IPS DF 6.9 (cell line): ENCODE results near the gene YIPF3.
"Not testable (repeated sequence)": the region's sequence is repeated elsewhere in the genome, so short reads cannot be mapped to it uniquely, and the experiment has no call there.

ENCODE experiments used
- DNase-seq: peaks from one replicate; pipeline ENCODE4 v3.0.0-alpha.2; 2013; ENCODE audit warnings: low read depth, low spot score
- H3K27ac ChIP-seq: one replicate; pipeline ENCODE4 v1.5.1; 2013; ENCODE audit warnings: low read length, control low read depth
- H3K27me3 ChIP-seq: 2 replicates; pipeline ENCODE4 v1.6.1; 2013; ENCODE audit warnings: mild to moderate bottlenecking, low read length; ENCODE audit not compliant: control insufficient read depth, insufficient read depth
- H3K36me3 ChIP-seq: 2 replicates; pipeline ENCODE4 v1.6.1; 2013; ENCODE audit warnings: low read length; ENCODE audit not compliant: control insufficient read depth, insufficient read depth
- H3K4me1 ChIP-seq: 2 replicates; pipeline ENCODE4 v1.6.1; 2013; ENCODE audit warnings: low read length; ENCODE audit not compliant: control insufficient read depth, insufficient read depth
- H3K4me3 ChIP-seq: 2 replicates; pipeline ENCODE4 v1.5.1; 2013; ENCODE audit warnings: mild to moderate bottlenecking, low read length
- H3K9me3 ChIP-seq: 2 replicates; pipeline ENCODE4 v1.6.1; 2013; ENCODE audit warnings: low read length, inconsistent platforms; ENCODE audit not compliant: control insufficient read depth, insufficient read depth
- WGBS: extraction: QIAGEN DNeasy Blood & Tissue Kit; methylation state at CpG from one replicate; pipeline ENCODE4 v1.1.7; 2013; ENCODE audit warnings: mixed read lengths, missing lambda C conversion rate; ENCODE audit not compliant: insufficient read length, insufficient coverage; 5-methylcytosine and 5-hydroxymethylcytosine counted together

The YIPF3 gene

DNA sequence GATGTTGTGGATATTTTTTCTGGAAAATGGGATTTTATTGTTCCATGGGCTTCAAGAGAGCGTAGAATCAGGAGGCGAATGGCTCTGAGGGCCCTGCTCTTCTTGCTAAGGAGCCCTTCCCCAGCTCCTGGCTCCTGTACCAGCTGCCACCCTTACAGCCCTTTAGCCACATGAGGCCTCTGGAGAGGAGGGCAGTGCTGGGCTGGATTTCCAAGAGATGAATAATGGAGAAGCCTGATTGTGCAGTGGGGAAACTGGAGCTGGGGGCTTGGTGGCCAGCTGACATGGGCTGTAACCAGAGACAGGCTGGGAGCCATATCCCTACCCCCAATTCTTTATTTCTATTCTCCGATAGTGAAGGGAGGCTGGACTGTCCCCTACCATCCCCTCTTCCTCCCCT is 15.8 kb downstream of the YIPF3 start:
- DNase-seq: no peak
- Histone ChIP-seq H3K9me3 (no peaks in the 10 kb centered on the region), H3K4me1 (peaks cover 5% of the 10 kb centered on the region), H3K27me3 (no peaks in the 10 kb centered on the region), H3K4me3 (no peak overlapping the region), H3K36me3 (peaks cover 43% of the 10 kb centered on the region), H3K27ac (no peak overlapping the region)
- WGBS: no CpG with 5 or more reads among the region's 3 CpGs

DNA sequence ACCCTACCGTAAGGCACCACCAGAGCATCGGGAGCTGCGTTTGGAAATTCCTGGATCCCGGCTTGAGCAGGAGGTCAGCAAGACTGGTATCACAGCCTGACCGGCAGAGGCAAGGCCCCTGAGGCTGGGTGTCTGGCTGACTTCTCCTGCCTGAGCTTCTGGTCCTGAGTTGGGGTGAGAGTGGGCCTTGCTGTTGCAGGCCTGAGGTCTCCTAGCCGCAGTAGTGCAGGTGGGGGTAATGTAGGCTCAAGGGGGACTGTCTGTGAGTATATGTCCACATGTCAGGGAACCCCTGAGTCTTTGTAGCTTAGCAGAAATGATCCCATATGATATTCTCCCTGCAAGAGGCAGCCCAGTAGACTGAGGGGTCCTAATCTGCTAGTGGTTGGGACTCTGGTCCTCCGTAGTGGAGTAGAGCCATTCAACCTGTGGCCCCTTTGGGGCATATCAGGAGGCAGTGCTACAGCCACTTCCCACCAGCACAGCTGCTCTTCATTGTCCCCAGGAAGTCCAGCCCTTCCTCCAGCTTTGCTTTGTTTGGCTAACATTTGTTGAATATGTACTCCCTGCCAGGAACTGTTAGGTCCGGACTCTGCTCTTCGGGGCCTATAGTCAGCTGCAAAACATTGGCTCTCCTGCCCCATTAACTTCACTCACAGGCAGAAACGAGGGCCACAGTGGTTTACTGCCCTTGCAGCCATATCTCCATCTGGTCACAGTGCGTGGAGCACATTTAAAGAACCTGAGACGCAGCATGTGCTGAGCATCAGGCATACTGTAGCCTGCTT is 17.5 kb downstream of the YIPF3 start:
- H3K9me3 ChIP-seq: no peaks in the 10 kb centered on the region
- H3K4me3 ChIP-seq: no peak overlapping the region
- no peaks in the 10 kb centered on the region for H3K27me3 ChIP-seq
- H3K27ac ChIP-seq: no peak overlapping the region
- no peak for DNase-seq
- H3K36me3 ChIP-seq: peaks cover 31% of the 10 kb centered on the region
- peaks cover 10% of the 10 kb centered on the region for H3K4me1 ChIP-seq
- no CpG with 5 or more reads among the region's 12 CpGs for WGBS

DNA sequence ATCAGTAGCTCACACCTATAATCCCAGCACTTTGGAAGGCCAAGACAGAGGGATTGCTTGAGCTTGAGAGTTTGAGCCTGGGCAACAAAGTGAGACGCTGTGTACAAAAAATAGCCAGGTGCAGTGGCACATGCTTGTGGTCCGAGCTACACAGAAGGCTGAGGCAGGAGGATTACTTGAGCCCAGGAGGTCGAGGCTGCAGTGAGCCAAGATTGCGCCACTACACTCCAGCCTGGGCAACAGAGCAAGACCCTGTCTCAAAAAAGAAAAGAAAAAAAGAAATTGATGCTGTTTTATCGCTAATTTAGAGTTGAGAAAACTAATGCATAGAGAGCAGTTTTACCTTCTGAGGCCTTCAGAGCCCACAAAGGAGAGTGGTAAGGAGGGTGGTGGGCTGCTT is 18.4 kb downstream of the YIPF3 start:
- H3K9me3 ChIP-seq, H3K4me1 ChIP-seq, H3K4me3 ChIP-seq, DNase-seq, H3K27ac ChIP-seq, H3K27me3 ChIP-seq: not testable (repeated sequence)
- H3K36me3 ChIP-seq: peaks cover 26% of the 10 kb centered on the region
- WGBS: no CpG with 5 or more reads among the region's 5 CpGs

DNA sequence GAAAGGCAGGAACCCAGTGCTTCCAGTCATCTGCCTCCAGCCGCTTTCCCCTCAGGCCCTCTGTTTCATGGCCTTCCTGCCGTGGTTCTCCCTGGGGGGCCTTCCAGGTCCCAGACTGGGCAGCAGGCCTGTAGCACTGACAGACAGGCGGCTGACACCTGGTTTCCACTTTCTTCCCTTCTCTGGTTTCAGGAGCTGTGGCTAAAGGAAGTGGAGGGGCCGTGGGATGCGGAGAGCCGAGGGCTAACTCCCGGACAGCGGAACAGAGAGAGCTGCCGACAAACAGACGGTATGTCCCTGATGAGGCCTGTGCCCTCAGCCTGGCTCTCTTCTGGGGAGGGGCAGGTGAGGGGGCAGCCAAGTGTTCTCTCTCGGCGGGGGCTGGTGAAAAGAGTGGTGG is 19.0 kb downstream of the YIPF3 start:
- DNase-seq: no peak
- Histone ChIP-seq H3K4me3 (no peak overlapping the region), H3K27me3 (no peaks in the 10 kb centered on the region), H3K9me3 (no peaks in the 10 kb centered on the region), H3K4me1 (peaks cover 10% of the 10 kb centered on the region), H3K27ac (no peak overlapping the region), H3K36me3 (peaks cover 20% of the 10 kb centered on the region)
- no CpG with 5 or more reads among the region's 12 CpGs for WGBS

DNA sequence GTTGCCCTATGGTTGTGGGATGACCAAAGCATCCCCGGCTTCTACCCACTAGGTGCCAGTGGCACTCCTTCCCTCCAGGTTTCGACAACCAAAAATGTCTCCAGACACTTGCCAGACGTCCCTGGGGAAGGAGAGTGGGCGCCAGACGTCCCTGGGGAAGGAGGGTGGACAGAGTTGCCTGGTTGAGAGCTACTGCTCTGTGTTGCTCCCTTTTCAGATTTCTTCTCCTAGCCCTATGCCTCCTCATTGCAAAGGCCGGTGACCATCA is 19.7 kb downstream of the YIPF3 start:
- H3K4me3 ChIP-seq: no peak overlapping the region
- no peaks in the 10 kb centered on the region for H3K27me3 ChIP-seq
- H3K4me1 ChIP-seq: peaks cover 10% of the 10 kb centered on the region
- H3K9me3 ChIP-seq: no peaks in the 10 kb centered on the region
- whole genome bisulfite sequencing: no CpG with 5 or more reads among the region's 6 CpGs
- DNase-seq: no peak
- H3K36me3 ChIP-seq: peaks cover 15% of the 10 kb centered on the region
- H3K27ac ChIP-seq: no peak overlapping the region

DNA sequence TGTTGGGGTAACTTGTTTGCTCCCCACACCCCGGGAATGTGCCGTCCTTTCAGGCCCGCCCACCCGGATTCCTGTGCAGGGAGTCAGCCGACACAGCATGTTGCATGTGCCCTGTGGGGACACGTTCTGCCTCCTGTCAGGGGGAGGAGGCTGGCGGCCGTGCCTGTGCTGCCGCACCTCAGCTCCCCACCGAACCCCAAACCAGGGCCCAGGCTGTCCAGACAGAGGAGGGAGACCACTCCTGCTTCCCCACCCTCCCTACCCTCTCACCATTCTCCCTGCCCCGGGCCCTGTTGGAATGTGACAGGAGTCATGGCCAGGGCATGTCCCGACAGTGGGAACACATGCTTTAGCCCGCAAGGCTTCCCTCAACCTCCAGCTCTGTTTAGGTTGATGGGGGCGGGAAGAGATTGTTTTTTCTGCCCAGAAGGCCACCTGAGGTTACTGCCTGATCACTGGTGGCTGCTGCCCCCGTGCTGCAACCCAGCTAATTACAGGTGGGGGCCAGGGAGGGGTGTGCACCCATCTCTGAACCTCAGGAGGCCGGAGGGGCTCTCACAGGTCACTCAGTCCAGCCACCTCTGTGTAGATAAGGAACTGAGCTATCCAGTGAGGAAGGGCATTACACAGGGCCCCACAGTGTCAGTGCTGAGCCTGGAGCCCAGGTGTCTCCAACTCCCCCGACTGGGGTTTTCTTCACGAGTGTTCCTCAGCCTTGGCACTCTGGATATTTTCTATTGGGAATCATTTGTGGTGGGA is 20.2 kb downstream of the YIPF3 start:
- Histone ChIP-seq H3K4me3 (no peak overlapping the region), H3K27me3 (no peaks in the 10 kb centered on the region), H3K4me1 (peaks cover 10% of the 10 kb centered on the region), H3K36me3 (peaks cover 15% of the 10 kb centered on the region), H3K9me3 (no peaks in the 10 kb centered on the region), H3K27ac (no peak overlapping the region)
- WGBS: no CpG with 5 or more reads among the region's 18 CpGs
- no peak for DNase-seq

DNA sequence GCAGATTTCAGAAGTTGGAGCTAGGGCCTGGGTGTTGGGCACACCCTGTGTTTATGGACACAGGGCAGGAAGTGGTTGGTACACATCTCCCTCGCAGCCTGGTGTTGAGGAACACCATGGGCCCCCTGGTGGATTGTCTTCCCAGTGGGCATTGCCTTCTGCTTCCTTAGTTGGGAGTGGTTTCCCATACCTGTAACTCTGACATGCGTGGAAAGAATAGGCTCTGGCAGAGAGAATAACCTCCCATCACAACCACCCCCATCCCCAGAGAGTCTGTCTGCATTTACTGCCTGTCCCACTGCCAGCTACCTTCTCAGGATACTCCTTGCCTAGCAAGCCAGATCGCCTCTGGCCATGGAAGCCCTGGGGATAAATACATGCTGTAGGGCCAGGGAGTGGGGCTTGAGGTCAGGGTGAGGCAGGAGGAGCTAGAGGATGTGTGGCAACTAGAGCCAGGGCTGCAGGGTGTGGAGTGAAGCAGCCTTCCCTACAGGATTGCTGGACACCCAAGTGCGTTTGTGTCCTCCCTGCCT is 21.3 kb downstream of the YIPF3 start:
- WGBS: no CpG with 5 or more reads among the region's 4 CpGs
- no peak overlapping the region for H3K27ac ChIP-seq
- no peak for DNase-seq

DNA sequence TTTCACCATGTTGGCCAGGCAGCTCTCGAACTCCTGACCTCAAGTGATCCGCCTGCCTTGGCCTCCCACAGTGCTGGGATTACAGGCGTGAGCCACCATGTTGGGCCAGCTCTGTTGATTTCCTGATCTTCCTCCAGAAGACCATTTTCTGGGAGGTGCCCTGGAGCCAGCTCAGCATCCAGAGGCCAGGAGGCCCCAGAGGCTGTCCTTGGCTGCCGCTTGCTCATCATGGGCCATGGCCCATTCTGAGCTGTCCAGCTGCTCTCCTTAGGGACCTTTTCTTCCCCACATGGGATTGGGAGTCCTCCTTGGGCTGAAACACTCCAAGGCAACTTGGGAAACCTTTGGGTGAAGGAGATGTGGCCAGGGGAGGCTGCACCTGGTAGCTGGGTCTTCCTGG is 22.0 kb downstream of the YIPF3 start:
- no CpG with 5 or more reads among the region's 4 CpGs for WGBS

More for the DNA sequence above, 21.3 kb downstream of the YIPF3 start:
- Histone ChIP-seq H3K9me3 (no peaks in the 10 kb centered on the region), H3K4me1 (peaks cover 10% of the 10 kb centered on the region), H3K36me3 (peaks cover 13% of the 10 kb centered on the region), H3K27me3 (no peaks in the 10 kb centered on the region), H3K4me3 (no peak overlapping the region)

DNA sequence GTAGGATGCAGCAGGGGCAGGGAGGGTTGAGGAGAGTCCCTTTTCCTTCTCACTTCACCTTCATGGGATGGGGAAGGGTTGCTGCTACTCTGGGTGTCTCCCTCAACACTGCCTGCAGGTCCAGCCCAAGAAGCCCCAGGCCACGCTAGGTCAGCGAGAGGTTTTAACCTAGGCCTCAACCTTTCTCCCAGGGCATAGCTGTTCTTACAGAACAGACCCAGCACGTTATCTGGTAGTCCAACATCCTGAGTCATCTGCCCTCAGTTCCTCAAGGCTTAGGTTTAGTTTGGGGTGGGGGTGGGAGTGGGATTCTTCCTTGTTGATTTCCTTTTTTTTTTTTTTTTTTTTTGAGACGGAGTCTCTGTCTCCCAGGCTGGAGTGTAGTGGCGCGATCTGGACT is 22.4 kb downstream of the YIPF3 start:
- Histone ChIP-seq H3K36me3 (peaks cover 7% of the 10 kb centered on the region), H3K4me1 (peaks cover 10% of the 10 kb centered on the region), H3K27me3 (no peaks in the 10 kb centered on the region), H3K4me3 (no peak overlapping the region), H3K9me3 (no peaks in the 10 kb centered on the region), H3K27ac (no peak overlapping the region)
- WGBS: no CpG with 5 or more reads among the region's 6 CpGs
- no peak for DNase-seq

More for the DNA sequence above, 22.0 kb downstream of the YIPF3 start:
- H3K27me3 ChIP-seq: no peaks in the 10 kb centered on the region
- H3K36me3 ChIP-seq: peaks cover 10% of the 10 kb centered on the region
- no peaks in the 10 kb centered on the region for H3K9me3 ChIP-seq
- H3K4me1 ChIP-seq: peaks cover 10% of the 10 kb centered on the region
- H3K27ac ChIP-seq: no peak overlapping the region
- no peak overlapping the region for H3K4me3 ChIP-seq
- no peak for DNase-seq

DNA sequence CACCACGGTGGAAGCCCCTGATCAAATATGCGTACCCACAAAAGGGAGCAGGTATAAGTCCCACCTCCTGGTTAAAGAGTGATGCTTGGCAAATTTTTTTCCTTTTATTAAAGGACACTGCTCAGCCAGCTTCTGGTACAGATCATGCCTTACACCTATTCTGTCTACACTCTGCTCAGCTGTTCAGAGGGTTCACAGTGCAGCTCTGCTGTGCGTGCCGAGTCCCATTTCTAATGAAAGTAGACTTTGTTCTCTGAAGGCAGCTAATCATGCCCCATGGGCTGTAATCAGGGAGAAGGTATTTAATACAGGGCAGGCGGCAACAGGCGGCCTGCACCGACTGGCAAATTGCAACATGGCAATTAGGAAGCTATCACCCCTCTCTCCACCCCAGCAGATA is 22.9 kb downstream of the YIPF3 start:
- H3K27ac ChIP-seq: no peak overlapping the region
- H3K36me3 ChIP-seq: peaks cover 3% of the 10 kb centered on the region
- H3K4me1 ChIP-seq: peaks cover 10% of the 10 kb centered on the region
- no peak for DNase-seq
- no peaks in the 10 kb centered on the region for H3K9me3 ChIP-seq
- no CpG with 5 or more reads among the region's 7 CpGs for WGBS
- no peak overlapping the region for H3K4me3 ChIP-seq
- no peaks in the 10 kb centered on the region for H3K27me3 ChIP-seq
